WERI-Rb-1 (cell line): ENCODE results near the gene NIPA2.
A peak's percentile ranks its signal among the peaks of the same experiment; 100 is the strongest.

Source experiments
- DNase-seq: peaks from one replicate; pipeline ENCODE4 v3.0.0-alpha.2; 2020
- H3K27ac ChIP-seq: fragments of 250-450 bp; sonication (Bioruptor Pico); 2 replicates; pipeline ENCODE4 v1.5.1; 2020; ENCODE audit warnings: mild to moderate bottlenecking, moderate library complexity
- H3K27me3 ChIP-seq: fragments of 250-450 bp; sonication (Bioruptor Pico); 2 replicates; pipeline ENCODE4 v1.5.1; 2021; ENCODE audit warnings: mild to moderate bottlenecking, low read depth, moderate library complexity; ENCODE audit not compliant: insufficient read depth, severe bottlenecking
- H3K36me3 ChIP-seq: fragments of 250-450 bp; sonication (Bioruptor Pico); 2 replicates; pipeline ENCODE4 v1.5.1; 2020; ENCODE audit warnings: mild to moderate bottlenecking, moderate library complexity
- H3K4me3 ChIP-seq: 2 replicates; pipeline ENCODE4 v1.5.1; 2011; ENCODE audit warnings: low read depth, mild to moderate bottlenecking, control low read depth, low read length
- H3K9me3 ChIP-seq: fragments of 250-450 bp; sonication (Bioruptor Pico); 2 replicates; pipeline ENCODE4 v1.5.1; 2021; ENCODE audit warnings: mild to moderate bottlenecking, moderate library complexity; ENCODE audit not compliant: severe bottlenecking
- TF ChIP-seq, protein P1 (sequence below): IDR thresholded peaks from 2 replicates; pipeline ENCODE4 v1.5.1; 2011; ENCODE audit warnings: low read depth, mild to moderate bottlenecking, control low read depth, inconsistent platforms, low read length

Gene NIPA2

GRCh38 chr15:22880068-22880980, 41.9 kb downstream of the NIPA2 start:
- Histone ChIP-seq H3K27ac (no peak overlapping the region), H3K4me3 (no peak overlapping the region), H3K27me3 (no peaks in the 10 kb centered on the region), H3K9me3 (peaks cover 4% of the 10 kb centered on the region), H3K36me3 (no peaks in the 10 kb centered on the region)
- TF ChIP-seq, protein P1, sequence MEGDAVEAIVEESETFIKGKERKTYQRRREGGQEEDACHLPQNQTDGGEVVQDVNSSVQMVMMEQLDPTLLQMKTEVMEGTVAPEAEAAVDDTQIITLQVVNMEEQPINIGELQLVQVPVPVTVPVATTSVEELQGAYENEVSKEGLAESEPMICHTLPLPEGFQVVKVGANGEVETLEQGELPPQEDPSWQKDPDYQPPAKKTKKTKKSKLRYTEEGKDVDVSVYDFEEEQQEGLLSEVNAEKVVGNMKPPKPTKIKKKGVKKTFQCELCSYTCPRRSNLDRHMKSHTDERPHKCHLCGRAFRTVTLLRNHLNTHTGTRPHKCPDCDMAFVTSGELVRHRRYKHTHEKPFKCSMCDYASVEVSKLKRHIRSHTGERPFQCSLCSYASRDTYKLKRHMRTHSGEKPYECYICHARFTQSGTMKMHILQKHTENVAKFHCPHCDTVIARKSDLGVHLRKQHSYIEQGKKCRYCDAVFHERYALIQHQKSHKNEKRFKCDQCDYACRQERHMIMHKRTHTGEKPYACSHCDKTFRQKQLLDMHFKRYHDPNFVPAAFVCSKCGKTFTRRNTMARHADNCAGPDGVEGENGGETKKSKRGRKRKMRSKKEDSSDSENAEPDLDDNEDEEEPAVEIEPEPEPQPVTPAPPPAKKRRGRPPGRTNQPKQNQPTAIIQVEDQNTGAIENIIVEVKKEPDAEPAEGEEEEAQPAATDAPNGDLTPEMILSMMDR = no peak
- DNase-seq = no peak

DNA sequence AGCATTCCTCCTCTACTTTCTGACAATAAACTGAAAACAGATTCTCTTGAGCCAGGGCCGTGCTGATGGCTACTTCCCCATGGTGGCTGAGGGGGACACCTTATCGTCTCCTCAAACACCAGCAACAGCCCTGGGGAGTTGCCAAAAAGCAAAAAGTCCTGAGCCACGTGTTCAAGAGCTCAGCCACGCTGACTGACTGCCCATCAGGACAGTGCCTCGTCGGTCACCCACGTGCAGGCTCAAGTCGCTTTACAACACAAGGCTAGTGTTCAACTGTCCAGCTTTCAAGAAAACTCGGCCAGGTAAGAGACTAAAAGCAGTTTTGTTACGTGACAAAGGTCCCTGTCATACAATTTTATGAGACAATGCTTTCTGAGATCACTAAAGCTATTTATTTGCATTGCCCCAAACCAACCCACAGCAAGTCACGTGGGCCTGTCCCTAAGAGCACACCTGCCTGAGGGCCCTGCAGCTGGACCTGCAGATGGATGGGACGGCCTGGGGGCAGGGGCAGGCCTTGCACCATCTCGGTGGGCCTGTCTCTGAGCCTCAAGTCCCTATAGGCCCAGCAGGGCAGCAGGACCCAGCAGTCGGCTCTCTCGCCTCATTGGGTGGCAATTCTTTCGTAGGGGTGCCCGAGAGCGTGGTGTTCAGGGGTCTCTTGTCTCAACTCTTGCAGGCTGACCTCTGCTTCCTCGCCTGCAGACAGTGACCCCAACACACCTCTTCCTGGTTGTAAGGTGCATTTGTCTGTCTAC, 42.7 kb downstream of the NIPA2 start:
- H3K27me3 ChIP-seq = no peaks in the 10 kb centered on the region
- peaks cover 4% of the 10 kb centered on the region for H3K9me3 ChIP-seq
- DNase-seq = no peak
- TF ChIP-seq, protein P1 = no peak
- H3K27ac ChIP-seq = no peak overlapping the region
- H3K4me3 ChIP-seq = no peak overlapping the region
- no peaks in the 10 kb centered on the region for H3K36me3 ChIP-seq

- Histone ChIP-seq H3K27ac (no peak overlapping the region), H3K4me3 (no peak overlapping the region), H3K36me3 (no peaks in the 10 kb centered on the region), H3K9me3 (peaks cover 4% of the 10 kb centered on the region), H3K27me3 (no peaks in the 10 kb centered on the region)
- DNase-seq = no peak
- TF ChIP-seq, protein P1 = no peak
Measured at GRCh38 chr15:22881739-22882440, 43.4 kb downstream of the NIPA2 start.

GRCh38 chr15:22883196-22883595, 44.7 kb downstream of the NIPA2 start:
- Histone ChIP-seq H3K27me3 (no peaks in the 10 kb centered on the region), H3K4me3 (no peak overlapping the region), H3K27ac (no peak overlapping the region), H3K9me3 (no peaks in the 10 kb centered on the region), H3K36me3 (no peaks in the 10 kb centered on the region)
- no peak for DNase-seq
- TF ChIP-seq, protein P1 = no peak

GRCh38 chr15:22884344-22884743, 45.9 kb downstream of the NIPA2 start:
- DNase-seq = peak; percentile 63
- Histone ChIP-seq H3K27ac (no peak overlapping the region), H3K27me3 (no peaks in the 10 kb centered on the region), H3K36me3 (no peaks in the 10 kb centered on the region), H3K9me3 (no peaks in the 10 kb centered on the region), H3K4me3 (no peak overlapping the region)
- TF ChIP-seq, protein P1 = peak; percentile 50; the same call in 1 of the 2 replicates
